A673 (cell line): ENCODE results near the gene PREX1. TPM values are rescaled to one million over a fixed set of nuclear protein-coding genes. Genes with fewer than 3 reads are reported as not detected.

Experiments
- BruUV-seq: library from RNA; stranded (reverse); fragments of 400-500 nt; replicated peaks from 2 replicates; lab custom pipeline; 2021; lab: Mats Ljungman, UMichigan
- CTCF ChIA-PET: fragments of 300-600 bp; sonication (Branson Sonifier 250); formaldehyde crosslinking; loops from one replicate; lab custom pipeline; 2022; ENCODE audit warnings: antibody characterized with exemption; lab: Charles Lee
- POLR2A ChIA-PET: fragments of 300-600 bp; sonication (Branson Sonifier 250); formaldehyde crosslinking; loops from one replicate; lab custom pipeline; 2022; ENCODE audit warnings: antibody characterized with exemption; ENCODE audit not compliant: low non-redundant PET; lab: Charles Lee
- DNase-seq: peaks from one replicate; pipeline ENCODE4 v3.0.0-alpha.2; 2015; ENCODE audit warnings: low spot score
- H3K27ac ChIP-seq: fragments of 200-600 bp; sonication (generic); 2 replicates; pipeline ENCODE4 v1.5.1; 2016; ENCODE audit warnings: mixed run types, low read depth, mild to moderate bottlenecking, mixed read lengths, antibody characterized with exemption, low read length; ENCODE audit not compliant: poor library complexity, severe bottlenecking
- H3K27me3 ChIP-seq: fragments of 200-600 bp; sonication (generic); replicated peaks from 2 replicates; pipeline ENCODE4 v1.6.1; 2017; ENCODE audit warnings: mixed run types, low read depth, mild to moderate bottlenecking, mixed read lengths, antibody characterized with exemption, low read length; ENCODE audit not compliant: insufficient read depth, poor library complexity
- H3K36me3 ChIP-seq: fragments of 200-600 bp; sonication (generic); 2 replicates; pipeline ENCODE4 v1.6.1; 2016; ENCODE audit warnings: mixed run types, mild to moderate bottlenecking, mixed read lengths, antibody characterized with exemption, low read length; ENCODE audit not compliant: insufficient read depth, poor library complexity, severe bottlenecking
- H3K4me1 ChIP-seq: fragments of 200-600 bp; sonication (generic); 2 replicates; pipeline ENCODE4 v1.6.1; 2017; ENCODE audit warnings: mixed run types, mild to moderate bottlenecking, mixed read lengths, antibody characterized with exemption, low read length; ENCODE audit not compliant: insufficient read depth, poor library complexity, severe bottlenecking
- H3K4me3 ChIP-seq: fragments of 200-600 bp; sonication (generic); 2 replicates; pipeline ENCODE4 v1.5.1; 2016; ENCODE audit warnings: low read depth, mixed run types, mild to moderate bottlenecking, mixed read lengths, low read length; ENCODE audit not compliant: poor library complexity, severe bottlenecking
- H3K9me3 ChIP-seq: fragments of 200-600 bp; sonication (generic); 2 replicates; pipeline ENCODE4 v1.6.1; 2016; ENCODE audit warnings: mixed run types, low read depth, mild to moderate bottlenecking, mixed read lengths, antibody characterized with exemption, low read length; ENCODE audit not compliant: poor library complexity, severe bottlenecking
- CTCF ChIP-seq: fragments of 300-800, 200-600 bp; sonication (generic); conservative IDR thresholded peaks from 2 replicates; pipeline ENCODE4 v1.5.1; 2017; ENCODE audit warnings: low read depth, mild to moderate bottlenecking, antibody characterized with exemption, low read length, moderate library complexity, mixed read lengths
- EZH2 ChIP-seq: fragments of 200-600 bp; sonication (generic); IDR thresholded peaks from 2 replicates; pipeline ENCODE4 v1.6.1; 2017; ENCODE audit warnings: borderline replicate concordance, low read depth, mild to moderate bottlenecking, mixed read lengths, antibody characterized with exemption, low read length; ENCODE audit not compliant: poor library complexity, severe bottlenecking
- intact Hi-C: fragments of 100-400 bp; cut with micrococcal nuclease; formaldehyde crosslinking; loops from one replicate; pipeline ENCODE4 v1.10.0; 2022; ENCODE audit not compliant: unreplicated experiment
- total RNA-seq: library from RNA; stranded (reverse); gene quantifications from 2 replicates; pipeline ENCODE4 v1.2.3, GENCODE V29; 2021

The PREX1 gene
- total RNA-seq, 1 experiment from 2014 or later, result 145 TPM

- Histone ChIP-seq H3K9me3 (no peaks in the 10 kb centered on the region), H3K27me3 (no peaks in the 10 kb centered on the region), H3K36me3 (peaks cover 86% of the 10 kb centered on the region), H3K27ac (peak overlapping the region; percentile 24), H3K4me1 (peaks cover 21% of the 10 kb centered on the region), H3K4me3 (no peak overlapping the region)
- intact Hi-C loops, result no loop called here
- TF ChIP-seq EZH2 (no peak), CTCF (no peak)
- POLR2A ChIA-PET, result no interaction called here
- CTCF ChIA-PET, result no interaction called here
- no peak for DNase-seq
- BruUV-seq, result no TSS peak
Measured at GRCh38 chr20:48724891-48725554, 102.8 kb downstream of the PREX1 start.

GRCh38 chr20:48724382-48724781 is 103.4 kb downstream of the PREX1 start:
- peaks cover 21% of the 10 kb centered on the region for H3K4me1 ChIP-seq
- H3K4me3 ChIP-seq, result no peak overlapping the region
- CTCF ChIA-PET, result interaction anchor here (0.6 kb wide), 1 partner anchor 13 kb away, joined by 5 read pairs; no protein-coding TSS in a partner anchor
- intact Hi-C loops, result no loop called here
- peak overlapping the region; percentile 75 for H3K27ac ChIP-seq
- TF ChIP-seq EZH2 (no peak), CTCF (no peak)
- no peaks in the 10 kb centered on the region for H3K27me3 ChIP-seq
- peaks cover 80% of the 10 kb centered on the region for H3K36me3 ChIP-seq
- no peak for DNase-seq
- H3K9me3 ChIP-seq, result no peaks in the 10 kb centered on the region
- TSS peak; percentile 11 for BruUV-seq
- POLR2A ChIA-PET, result no interaction called here

GRCh38 chr20:48723308-48724264 is 104.2 kb downstream of the PREX1 start:
- Histone ChIP-seq H3K27me3 (no peaks in the 10 kb centered on the region), H3K4me3 (no peak overlapping the region), H3K4me1 (peaks cover 21% of the 10 kb centered on the region), H3K36me3 (peaks cover 78% of the 10 kb centered on the region), H3K27ac (peak overlapping the region; percentile 75), H3K9me3 (no peaks in the 10 kb centered on the region)
- no TSS peak for BruUV-seq
- intact Hi-C loops, result no loop called here
- no peak for TF ChIP-seq CTCF
- TF ChIP-seq EZH2, result no peak
- CTCF ChIA-PET, result interaction anchor here (0.6 kb wide), 1 partner anchor 14 kb away, joined by 5 read pairs; no protein-coding TSS in a partner anchor
- no peak for DNase-seq
- POLR2A ChIA-PET, result no interaction called here
